ENCODE results near the gene NGFR. TPM values are rescaled to one million over a fixed set of nuclear protein-coding genes. Genes with fewer than 3 reads are reported as not detected.
A peak's percentile ranks its signal among the peaks of the same experiment; 100 is the strongest.

Gene NGFR, protein sequence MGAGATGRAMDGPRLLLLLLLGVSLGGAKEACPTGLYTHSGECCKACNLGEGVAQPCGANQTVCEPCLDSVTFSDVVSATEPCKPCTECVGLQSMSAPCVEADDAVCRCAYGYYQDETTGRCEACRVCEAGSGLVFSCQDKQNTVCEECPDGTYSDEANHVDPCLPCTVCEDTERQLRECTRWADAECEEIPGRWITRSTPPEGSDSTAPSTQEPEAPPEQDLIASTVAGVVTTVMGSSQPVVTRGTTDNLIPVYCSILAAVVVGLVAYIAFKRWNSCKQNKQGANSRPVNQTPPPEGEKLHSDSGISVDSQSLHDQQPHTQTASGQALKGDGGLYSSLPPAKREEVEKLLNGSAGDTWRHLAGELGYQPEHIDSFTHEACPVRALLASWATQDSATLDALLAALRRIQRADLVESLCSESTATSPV
- total RNA-seq (1.6 and 1.8 TPM in 2 replicates), polyA plus RNA-seq (0.27 and 0.31 TPM in 2 replicates), polyA minus RNA-seq (0.50 and 1.5 TPM in 2 replicates)
- 0.63 TPM for total RNA-seq (2013)

GRCh38 chr17:49494986-49495841 lies at the start of gene NGFR:
NGFR (plus strand) TSS chr17:49495293; CDS start chr17:49495418, 125 bp downstream.
- TF ChIP-seq EZH2 (IDR thresholded peaks at IDR 0.05; ENCODE audit: borderline replicate concordance, insufficient read depth, low read depth, low read length, poor library complexity, severe bottlenecking) (no peak), CTCF (IDR thresholded peaks at IDR 0.05) (no peak)
- DNase-seq (peak; percentile 76), ATAC-seq (ENCODE audit: low read depth) (peak; percentile 80)
- no peaks in the 10 kb centered on the region for H3K36me3 ChIP-seq (replicated peaks in 1 of 2; ENCODE audit: control extremely low read depth in 1 of 2, control insufficient read depth in 1 of 2, extremely low read depth in 1 of 2, insufficient read depth in 2 of 2, low read length in 1 of 2)
- peak within 1 kb of the TSS in 4 of 5 experiments; percentile 54 to 74 (median 58) for H3K4me3 ChIP-seq (ENCODE audit: control extremely low read depth in 1 of 5, extremely low read depth in 1 of 5, insufficient read depth in 1 of 5, low read depth in 2 of 5, low read length in 4 of 5)
- Mint-ChIP-seq H3K4me3 (peak within 1 kb of the TSS; percentile 87), H3K27ac (peak within 1 kb of the TSS; percentile 78), H3K4me1 (peaks cover 29% of the 10 kb centered on the region), H3K27me3 (peaks cover 37% of the 10 kb centered on the region), H3K9me3 (ENCODE audit: insufficient read depth) (no peaks in the 10 kb centered on the region)
- peak within 1 kb of the TSS; percentile 87 for H3K4me2 ChIP-seq (replicated peaks; ENCODE audit: low read depth, low read length, poor library complexity, severe bottlenecking)
- H3K27me3 ChIP-seq (replicated peaks in 1 of 4; ENCODE audit: control extremely low read depth in 1 of 4, control insufficient read depth in 3 of 4, insufficient read depth in 4 of 4, low read length in 3 of 4), result peaks cover 0 to 42% (median 33%) of the 10 kb centered on the region in 4 experiments
- H2AFZ ChIP-seq (ENCODE audit: insufficient read depth, low read depth, low read length, poor library complexity, severe bottlenecking), result peak within 1 kb of the TSS; percentile 83
- no peak within 1 kb of the TSS for H3K27ac ChIP-seq (ENCODE audit: low read length in 2 of 2)
- intact Hi-C loops (cut with micrococcal nuclease), result loop anchor here (2.0 to 10.0 kb wide), 3 partner anchors 80 to 210 kb away; partner anchors contain the start of genes PHB1, SLC35B1 and SPOP
- POLR2A ChIA-PET, result no interaction called here
- CTCF ChIA-PET, result interaction anchor here (0.7 to 3.9 kb wide), 8 partner anchors 13 to 155 kb away, joined by 3 to 21 read pairs (median 3); no protein-coding TSS in a partner anchor
- H3K4me1 ChIP-seq (ENCODE audit: control insufficient read depth in 2 of 2, insufficient read depth in 2 of 2, low read length in 2 of 2), result peaks cover 30 to 34% of the 10 kb centered on the region in 2 donors
- H3K9ac ChIP-seq (ENCODE audit: low read length), result peak within 1 kb of the TSS; percentile 67
- no peaks in the 10 kb centered on the region for H4K20me1 ChIP-seq (ENCODE audit: control insufficient read depth, insufficient read depth, low read length, poor library complexity, severe bottlenecking)
- WGBS (ENCODE audit: insufficient coverage), result under 1% methylated on average over 78 of the region's 79 CpGs
- H3K79me2 ChIP-seq (ENCODE audit: control insufficient read depth, insufficient read depth, low read length), result no peaks in the 10 kb centered on the region
- peaks cover 0 to 14% (median 0%) of the 10 kb centered on the region in 3 donors for H3K9me3 ChIP-seq (ENCODE audit: control extremely low read depth in 1 of 3, control insufficient read depth in 2 of 3, insufficient read depth in 1 of 3, low read length in 2 of 3)
